OCI-LY1 (cell line): ENCODE measurements around the gene ST6GAL1.

Experiments used
- CTCF ChIP-seq: fragments of 200-600 bp; sonication (generic), shearing (Covaris generic); IDR thresholded peaks from 2 replicates; pipeline ENCODE4 v1.5.1; 2017; ENCODE audit warnings: mild to moderate bottlenecking, antibody characterized with exemption, low read length, moderate library complexity, mixed read lengths
- EZH2 ChIP-seq: fragments of 200-600 bp; sonication (generic), shearing (Covaris generic); IDR thresholded peaks from 2 replicates; pipeline ENCODE4 v1.8.0; 2017; ENCODE audit warnings: borderline replicate concordance, mixed run types, mild to moderate bottlenecking, antibody characterized with exemption, low read length, moderate library complexity, mixed read lengths

GRCh38 chr3:187114511-187114910 is 184.2 kb downstream of the ST6GAL1 start:
- TF ChIP-seq CTCF (no peak), EZH2 (no peak)
